HEK293 (cell line): Measurements from ENCODE around the gene CCSER2.
"Not testable (repeated sequence)": the region's sequence is repeated elsewhere in the genome, so short reads cannot be mapped to it uniquely, and the experiment has no call there.

ENCODE experiments used
- CTCF ChIA-PET: fragments of 350-600 bp; formaldehyde crosslinking; extraction: SDS; loops from one replicate; lab custom pipeline; 2021; ENCODE audit warnings: antibody characterized with exemption; lab: Yijun Ruan, JAX
- POLR2A ChIA-PET: fragments of 300-600 bp; formaldehyde crosslinking; extraction: SDS; loops from one replicate; lab custom pipeline; 2020; ENCODE audit warnings: antibody characterized with exemption, inconsistent platforms; lab: Yijun Ruan, JAX
- H3K27ac ChIP-seq: fragments of 200-500 bp; sonication (Bioruptor generic); 2 replicates; pipeline ENCODE4 v1.5.1; 2014; ENCODE audit warnings: low read depth, low read length, control low read depth, inconsistent platforms; ENCODE audit errors: extremely low read depth
- H3K36me3 ChIP-seq, 2 experiments: fragments of 200-500 bp in 1 of 2; sonication (Bioruptor generic) in 1 of 2; 1 replicate in 1 of 2; 2 replicates in 1 of 2; pipeline ENCODE4 v1.5.1; 2014 to 2017; ENCODE audit warnings: inconsistent platforms in 2 of 2, low read length in 2 of 2; ENCODE audit not compliant: control insufficient read depth in 2 of 2, insufficient read depth in 1 of 2
- H3K4me1 ChIP-seq: fragments of 200-500 bp; sonication (Bioruptor generic); 2 replicates; pipeline ENCODE4 v1.5.1; 2014; ENCODE audit warnings: mild to moderate bottlenecking, low read length, inconsistent platforms; ENCODE audit not compliant: control insufficient read depth, insufficient read depth
- H3K4me3 ChIP-seq: 2 replicates; pipeline ENCODE4 v1.5.1; 2011; ENCODE audit warnings: low read depth, mild to moderate bottlenecking, control low read depth, low read length, moderate library complexity
- H3K9me3 ChIP-seq: fragments of 200-500 bp; sonication (Bioruptor generic); 2 replicates; pipeline ENCODE4 v1.5.1; 2014; ENCODE audit warnings: low read depth, low read length, inconsistent platforms; ENCODE audit not compliant: control insufficient read depth, insufficient read depth
- KLF1 ChIP-seq: fragments of 450-650 bp; formaldehyde crosslinking; IDR thresholded peaks from 2 replicates; pipeline ENCODE4 v1.5.1; 2016; ENCODE audit warnings: missing biosample characterization, missing genetic modification characterization
- MZF1 ChIP-seq: fragments of 450-650 bp; formaldehyde crosslinking; IDR thresholded peaks from 2 replicates; pipeline ENCODE4 v1.5.1; 2017; ENCODE audit warnings: missing biosample characterization, missing genetic modification characterization, borderline replicate concordance
- PRDM2 ChIP-seq: fragments of 450-650 bp; formaldehyde crosslinking; IDR thresholded peaks from 2 replicates; pipeline ENCODE4 v1.5.1; 2016; ENCODE audit warnings: missing biosample characterization, missing genetic modification characterization, borderline replicate concordance
- ZFP3 ChIP-seq: fragments of 450-650 bp; formaldehyde crosslinking; IDR thresholded peaks from 2 replicates; pipeline ENCODE4 v1.5.1; 2016; ENCODE audit warnings: low read depth, missing biosample characterization, missing genetic modification characterization
- ZNF280D ChIP-seq: fragments of 450-650 bp; formaldehyde crosslinking; IDR thresholded peaks from 2 replicates; pipeline ENCODE4 v1.5.1; 2016; ENCODE audit warnings: missing biosample characterization, missing genetic modification characterization
- ZNF335 ChIP-seq: fragments of 450-650 bp; formaldehyde crosslinking; conservative IDR thresholded peaks from 2 replicates; pipeline ENCODE4 v1.5.1; 2016; ENCODE audit warnings: missing biosample characterization, missing genetic modification characterization
- ZNF341 ChIP-seq: fragments of 450-650 bp; formaldehyde crosslinking; IDR thresholded peaks from 2 replicates; pipeline ENCODE4; 2016; ENCODE audit warnings: low read depth, missing biosample characterization, missing genetic modification characterization
- ZNF449 ChIP-seq: fragments of 450-650 bp; formaldehyde crosslinking; IDR thresholded peaks from 2 replicates; pipeline ENCODE4 v1.5.1; 2017; ENCODE audit warnings: missing biosample characterization, mild to moderate bottlenecking, missing genetic modification characterization, moderate library complexity
- ZNF521 ChIP-seq: fragments of 450-650 bp; formaldehyde crosslinking; IDR thresholded peaks from 2 replicates; pipeline ENCODE4 v1.5.1; 2017; ENCODE audit warnings: missing biosample characterization, mild to moderate bottlenecking, missing genetic modification characterization
- ZNF580 ChIP-seq: fragments of 450-650 bp; formaldehyde crosslinking; IDR thresholded peaks from 2 replicates; pipeline ENCODE4 v1.5.1; 2016; ENCODE audit warnings: missing biosample characterization, missing genetic modification characterization
- ZNF585B ChIP-seq: fragments of 450-650 bp; formaldehyde crosslinking; IDR thresholded peaks from 2 replicates; pipeline ENCODE4 v1.5.1; 2016; ENCODE audit warnings: missing biosample characterization, missing genetic modification characterization
- ZNF621 ChIP-seq: fragments of 450-650 bp; formaldehyde crosslinking; IDR thresholded peaks from 2 replicates; pipeline ENCODE4 v1.5.1; 2017; ENCODE audit warnings: missing biosample characterization, missing genetic modification characterization
- ZNF624 ChIP-seq: fragments of 450-650 bp; formaldehyde crosslinking; IDR thresholded peaks from 2 replicates; pipeline ENCODE4 v1.5.1; 2017; ENCODE audit warnings: missing biosample characterization, missing genetic modification characterization
- ZNF645 ChIP-seq: fragments of 450-650 bp; formaldehyde crosslinking; IDR thresholded peaks from 2 replicates; pipeline ENCODE4; 2016; ENCODE audit warnings: missing biosample characterization, missing genetic modification characterization
- ZNF658 ChIP-seq: fragments of 450-650 bp; formaldehyde crosslinking; IDR thresholded peaks from 2 replicates; pipeline ENCODE4; 2016; ENCODE audit warnings: missing biosample characterization, missing genetic modification characterization
- ZNF664 ChIP-seq: fragments of 450-650 bp; formaldehyde crosslinking; IDR thresholded peaks from 2 replicates; pipeline ENCODE4 v1.5.1; 2016; ENCODE audit warnings: missing biosample characterization, missing genetic modification characterization
- ZNF692 ChIP-seq: fragments of 450-650 bp; formaldehyde crosslinking; IDR thresholded peaks from 2 replicates; pipeline ENCODE4 v1.5.1; 2016; ENCODE audit warnings: missing biosample characterization, missing genetic modification characterization
- ZNF837 ChIP-seq: fragments of 450-650 bp; formaldehyde crosslinking; IDR thresholded peaks from 2 replicates; pipeline ENCODE4 v1.5.1; 2016; ENCODE audit warnings: missing biosample characterization, missing genetic modification characterization

CCSER2 gene

GRCh38 chr10:84447701-84448400 lies 119.5 kb downstream of the CCSER2 start (continued):
- no peak for TF ChIP-seq ZNF280D (tag by site-specific recombination)
- TF ChIP-seq, all 188 proteins: peak for 0

GRCh38 chr10:84449351-84449750 lies 121.0 kb downstream of the CCSER2 start:
- CTCF ChIA-PET, result interaction anchor here (1.3 to 1.7 kb wide), 2 partner anchors 18 to 20 kb away, joined by 3 to 7 read pairs; no protein-coding TSS in a partner anchor
- POLR2A ChIA-PET, H3K4me3 ChIP-seq, H3K36me3 ChIP-seq, H3K4me1 ChIP-seq, H3K9me3 ChIP-seq, H3K27ac ChIP-seq: not testable (repeated sequence)

GRCh38 chr10:84452003-84452402 lies 123.6 kb downstream of the CCSER2 start:
- Histone ChIP-seq H3K9me3 (no peaks in the 10 kb centered on the region), H3K4me3 (no peak overlapping the region), H3K27ac (no peak overlapping the region), H3K36me3 (peaks cover 0 to 10% of the 10 kb centered on the region in 2 experiments; a peak in 1 of 3 replicates), H3K4me1 (no peaks in the 10 kb centered on the region)
- ChIA-PET POLR2A (no interaction called here), CTCF (interaction anchor here (1.1 kb wide), 1 partner anchor 22 kb away, joined by 6 read pairs; no protein-coding TSS in a partner anchor)
- TF ChIP-seq ZNF837 (no peak), ZNF580 (tag by site-specific recombination) (no peak), ZNF664 (tag by site-specific recombination) (no peak), ZNF621 (tag by site-specific recombination) (no peak), PRDM2 (tag by site-specific recombination) (no peak), ZNF341 (tag by site-specific recombination) (no peak), ZNF658 (tag by site-specific recombination) (no peak), ZNF692 (tag by site-specific recombination) (no peak), KLF1 (tag by site-specific recombination) (no peak), ZNF449 (tag by site-specific recombination) (no peak), ZNF585B (tag by site-specific recombination) (no peak), ZNF624 (tag by site-specific recombination) (no peak), ZNF335 (no peak), MZF1 (no peak), ZNF521 (tag by site-specific recombination) (no peak), ZFP3 (no peak), ZNF645 (tag by site-specific recombination) (no peak)
